Testis (tissue), 3 donors: ENCODE data around the gene PCSK5. TPM values are rescaled to one million over a fixed set of nuclear protein-coding genes. Genes with fewer than 3 reads are reported as not detected.

Source experiments
- DNase-seq: peaks from one replicate; pipeline ENCODE4 v3.0.0-alpha.2; 2019
- H3K27ac ChIP-seq, 2 donors: fragments of 200-600 bp; sonication (generic); one replicate each; pipeline ENCODE4 v1.5.1; 2019
- H3K27me3 ChIP-seq: fragments of 200-600 bp; sonication (generic); one replicate; pipeline ENCODE4 v1.5.1; 2019
- H3K36me3 ChIP-seq: fragments of 200-600 bp; sonication (generic); one replicate; pipeline ENCODE4 v1.5.1; 2017; ENCODE audit warnings: low read depth; ENCODE audit errors: missing control alignments
- H3K4me1 ChIP-seq: fragments of 200-600 bp; sonication (generic); one replicate; pipeline ENCODE4 v1.5.1; 2019
- H3K4me3 ChIP-seq, 2 donors: fragments of 200-600 bp; sonication (generic); one replicate each; pipeline ENCODE4 v1.5.1; 2017 to 2019
- H3K9me3 ChIP-seq: fragments of 200-600 bp; sonication (generic); one replicate; pipeline ENCODE4 v1.5.1; 2017
- CTCF ChIP-seq, 3 experiments: fragments of 450-650 bp in 2 of 3; fragments of 200-600 bp in 1 of 3; sonication (generic) in 1 of 3; IDR thresholded peaks; one replicate each; pipeline ENCODE4 v1.5.1; 2016 to 2019; ENCODE audit warnings: antibody characterized with exemption in 3 of 3, mild to moderate bottlenecking in 2 of 3, moderate library complexity in 1 of 3
- POLR2A ChIP-seq: fragments of 450-650 bp; IDR thresholded peaks from one replicate; pipeline ENCODE4 v1.6.1; 2017; ENCODE audit warnings: antibody characterized with exemption, mild to moderate bottlenecking, moderate library complexity
- WGBS, 2 donors: methylation state at CpG; one replicate each; pipeline ENCODE4 v1.1.5; 2018; 5-methylcytosine and 5-hydroxymethylcytosine counted together
- intact Hi-C: fragments of 100-400 bp; cut with DNase I; formaldehyde crosslinking; loops from one replicate; pipeline ENCODE4 v1.15.1; 2023; ENCODE audit warnings: low total_unique reads
- polyA plus RNA-seq: library from polyadenylated mRNA; stranded (reverse); fragments of 350-450 nt; fragmentation: Illumina TruSeq; extraction: RNeasy Lipid Tissue Mini Kit (QIAGEN cat#74804); gene quantifications from one replicate; pipeline ENCODE4 v1.2.3, GENCODE V29; 2014; ENCODE audit warnings: low read depth, low replicate concordance; ENCODE audit not compliant: insufficient read depth
- total RNA-seq, 2 donors: library from RNA; depleted of rRNA; stranded (reverse); fragments of >200 nt; gene quantifications; one replicate each; pipeline ENCODE4 v1.2.3, GENCODE V29; 2016

The PCSK5 gene
- total and polyA plus RNA-seq, 3 donors from 2014 or later: 9.4 to 50.6 (median 27.5) TPM

- Histone ChIP-seq H3K27me3 (no peaks in the 10 kb centered on the region), H3K27ac (no peak overlapping the region), H3K4me1 (no peaks in the 10 kb centered on the region), H3K36me3 (no peaks in the 10 kb centered on the region), H3K9me3 (no peaks in the 10 kb centered on the region), H3K4me3 (no peak overlapping the region)
- intact Hi-C loops: no loop called here
- WGBS, 2 donors: 91 to 100% methylated on average over 1 of the region's 1 CpG
- no peak for DNase-seq
- no peak for TF ChIP-seq POLR2A
- TF ChIP-seq CTCF (IDR thresholded peaks at IDR 0.05): no peak
These were observed 20.0 kb upstream of the PCSK5 start for GRCh38 chr9:75870450-75870849.

GRCh38 chr9:75871624-75872023 lies 18.8 kb upstream of the PCSK5 start:
- Histone ChIP-seq H3K27ac (no peak overlapping the region), H3K27me3 (no peaks in the 10 kb centered on the region), H3K36me3 (no peaks in the 10 kb centered on the region), H3K9me3 (no peaks in the 10 kb centered on the region), H3K4me1 (no peaks in the 10 kb centered on the region), H3K4me3 (no peak overlapping the region)
- no peak for DNase-seq
- intact Hi-C loops: no loop called here
- TF ChIP-seq POLR2A: no peak
- TF ChIP-seq CTCF (IDR thresholded peaks at IDR 0.05): no peak
- 88 to 91% methylated on average over 5 of the region's 5 CpGs for WGBS, 2 donors

- Histone ChIP-seq H3K27ac (no peak overlapping the region), H3K27me3 (no peaks in the 10 kb centered on the region), H3K4me3 (no peak overlapping the region), H3K9me3 (no peaks in the 10 kb centered on the region), H3K36me3 (no peaks in the 10 kb centered on the region), H3K4me1 (no peaks in the 10 kb centered on the region)
- TF ChIP-seq CTCF (IDR thresholded peaks at IDR 0.05): no peak
- WGBS, 2 donors: 79 to 92% methylated on average over 1 of the region's 1 CpG
- intact Hi-C loops: no loop called here
- no peak for DNase-seq
These were observed 16.8 kb upstream of the PCSK5 start for GRCh38 chr9:75873712-75874111.

GRCh38 chr9:75876999-75877640 lies 13.4 kb upstream of the PCSK5 start:
- Histone ChIP-seq H3K27ac (no peak overlapping the region), H3K4me3 (no peak overlapping the region), H3K36me3 (no peaks in the 10 kb centered on the region), H3K4me1 (no peaks in the 10 kb centered on the region), H3K9me3 (no peaks in the 10 kb centered on the region), H3K27me3 (no peaks in the 10 kb centered on the region)
- DNase-seq: no peak
- intact Hi-C loops: no loop called here
- TF ChIP-seq POLR2A: no peak
- 92 to 97% methylated on average over 11 of the region's 11 CpGs for WGBS, 2 donors

GRCh38 chr9:75878488-75878860 lies 12.0 kb upstream of the PCSK5 start:
- 90 to 91% methylated on average over 2 of the region's 2 CpGs for WGBS, 2 donors
- no peak overlapping the region for H3K27ac ChIP-seq
- intact Hi-C loops: no loop called here

More at GRCh38 chr9:75878488-75878860, 12.0 kb upstream of the PCSK5 start:
- no peak for TF ChIP-seq CTCF (IDR thresholded peaks at IDR 0.05)
- TF ChIP-seq POLR2A: no peak
- no peak for DNase-seq
- H3K4me3 ChIP-seq: no peak overlapping the region
- H3K27me3 ChIP-seq: no peaks in the 10 kb centered on the region
- no peaks in the 10 kb centered on the region for H3K9me3 ChIP-seq
- H3K36me3 ChIP-seq: no peaks in the 10 kb centered on the region
- H3K4me1 ChIP-seq: no peaks in the 10 kb centered on the region
